Nephron (organoid): ENCODE data around the gene CDYL.

Source experiments
- H3K27ac Mint-ChIP-seq, 3 experiments: 2 replicates each; pipeline ENCODE4 v1.8.0; 2020; ENCODE audit warnings: mixed read lengths in 3 of 3, mild to moderate bottlenecking in 2 of 3, moderate library complexity in 1 of 3
- H3K27me3 Mint-ChIP-seq: 2 replicates; pipeline ENCODE4 v1.8.0; 2021; ENCODE audit warnings: low read depth, mild to moderate bottlenecking, moderate library complexity, mixed read lengths
- H3K36me3 Mint-ChIP-seq: 2 replicates; pipeline ENCODE4 v1.8.0; 2020; ENCODE audit warnings: low read depth, mixed read lengths
- H3K4me1 Mint-ChIP-seq: 2 replicates; pipeline ENCODE4 v1.8.0; 2020; ENCODE audit warnings: mixed read lengths
- H3K4me3 Mint-ChIP-seq, 3 experiments: 2 replicates each; pipeline ENCODE4 v1.8.0; 2020; ENCODE audit warnings: mild to moderate bottlenecking in 3 of 3, mixed read lengths in 3 of 3, moderate library complexity in 2 of 3
- H3K9me3 Mint-ChIP-seq: 2 replicates; pipeline ENCODE4 v1.8.0; 2020; ENCODE audit warnings: mixed read lengths
- TF ChIP-seq, protein P1 (sequence below), 3 experiments: fragments of 200-600 bp; sonication (generic); IDR thresholded peaks; one replicate each; pipeline ENCODE4 v1.5.0; 2021; ENCODE audit warnings: antibody characterized with exemption in 3 of 3; ENCODE audit not compliant: unreplicated experiment in 3 of 3

The CDYL gene

DNA sequence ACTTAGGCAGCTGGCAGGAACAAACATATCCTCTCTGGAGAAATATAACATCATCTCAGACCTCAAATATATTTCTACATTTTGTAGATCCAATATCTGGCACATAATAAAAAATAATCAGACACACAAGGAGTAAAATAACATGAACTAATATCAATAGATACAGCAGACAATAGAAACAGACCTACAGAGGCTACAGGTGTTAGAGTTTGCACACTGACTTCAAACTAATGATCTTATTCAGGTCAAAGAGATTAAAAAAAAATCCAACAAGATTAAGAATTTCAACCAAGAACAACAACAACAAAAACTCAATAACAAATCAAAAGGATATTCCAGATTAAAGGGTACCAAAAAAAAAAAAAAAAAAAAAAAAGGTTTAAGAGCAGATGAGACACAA is 13.9 kb upstream of the CDYL start:
- Mint-ChIP-seq H3K36me3 (no peaks in the 10 kb centered on the region), H3K9me3 (peaks cover 26% of the 10 kb centered on the region), H3K27me3 (peaks cover 5% of the 10 kb centered on the region), H3K4me3 (no peak overlapping the region), H3K27ac (no peak overlapping the region), H3K4me1 (no peaks in the 10 kb centered on the region)
- TF ChIP-seq, protein P1, sequence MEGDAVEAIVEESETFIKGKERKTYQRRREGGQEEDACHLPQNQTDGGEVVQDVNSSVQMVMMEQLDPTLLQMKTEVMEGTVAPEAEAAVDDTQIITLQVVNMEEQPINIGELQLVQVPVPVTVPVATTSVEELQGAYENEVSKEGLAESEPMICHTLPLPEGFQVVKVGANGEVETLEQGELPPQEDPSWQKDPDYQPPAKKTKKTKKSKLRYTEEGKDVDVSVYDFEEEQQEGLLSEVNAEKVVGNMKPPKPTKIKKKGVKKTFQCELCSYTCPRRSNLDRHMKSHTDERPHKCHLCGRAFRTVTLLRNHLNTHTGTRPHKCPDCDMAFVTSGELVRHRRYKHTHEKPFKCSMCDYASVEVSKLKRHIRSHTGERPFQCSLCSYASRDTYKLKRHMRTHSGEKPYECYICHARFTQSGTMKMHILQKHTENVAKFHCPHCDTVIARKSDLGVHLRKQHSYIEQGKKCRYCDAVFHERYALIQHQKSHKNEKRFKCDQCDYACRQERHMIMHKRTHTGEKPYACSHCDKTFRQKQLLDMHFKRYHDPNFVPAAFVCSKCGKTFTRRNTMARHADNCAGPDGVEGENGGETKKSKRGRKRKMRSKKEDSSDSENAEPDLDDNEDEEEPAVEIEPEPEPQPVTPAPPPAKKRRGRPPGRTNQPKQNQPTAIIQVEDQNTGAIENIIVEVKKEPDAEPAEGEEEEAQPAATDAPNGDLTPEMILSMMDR (IDR thresholded peaks at IDR 0.05; ENCODE audit: unreplicated experiment in 3 of 3) = no peak

DNA sequence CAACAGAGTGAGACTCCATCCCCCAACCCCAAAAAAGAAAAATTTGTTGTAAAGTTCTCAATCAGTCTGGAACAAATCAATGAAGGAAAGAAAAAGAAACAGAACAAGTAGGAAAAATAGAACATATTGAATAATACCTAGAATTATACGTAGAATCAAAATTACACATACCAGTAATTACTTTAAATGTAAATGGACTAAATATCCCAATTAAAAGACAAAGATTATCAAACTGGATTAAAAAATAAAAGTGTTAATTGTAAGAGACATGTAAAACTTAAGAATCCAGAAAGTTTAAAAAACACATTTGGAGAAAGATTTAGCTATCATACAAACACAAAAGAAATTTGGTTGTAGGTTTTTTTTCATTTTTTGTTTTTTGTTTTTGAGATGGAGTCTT is 12.3 kb upstream of the CDYL start:
- no peak overlapping the region for H3K4me3 Mint-ChIP-seq
- H3K27ac Mint-ChIP-seq = no peak overlapping the region
- TF ChIP-seq, protein P1 (IDR thresholded peaks at IDR 0.05; ENCODE audit: unreplicated experiment in 3 of 3) = no peak
- H3K4me1 Mint-ChIP-seq = no peaks in the 10 kb centered on the region
- H3K27me3 Mint-ChIP-seq = peaks cover 10% of the 10 kb centered on the region
- H3K9me3 Mint-ChIP-seq = peaks cover 28% of the 10 kb centered on the region
- no peaks in the 10 kb centered on the region for H3K36me3 Mint-ChIP-seq

DNA sequence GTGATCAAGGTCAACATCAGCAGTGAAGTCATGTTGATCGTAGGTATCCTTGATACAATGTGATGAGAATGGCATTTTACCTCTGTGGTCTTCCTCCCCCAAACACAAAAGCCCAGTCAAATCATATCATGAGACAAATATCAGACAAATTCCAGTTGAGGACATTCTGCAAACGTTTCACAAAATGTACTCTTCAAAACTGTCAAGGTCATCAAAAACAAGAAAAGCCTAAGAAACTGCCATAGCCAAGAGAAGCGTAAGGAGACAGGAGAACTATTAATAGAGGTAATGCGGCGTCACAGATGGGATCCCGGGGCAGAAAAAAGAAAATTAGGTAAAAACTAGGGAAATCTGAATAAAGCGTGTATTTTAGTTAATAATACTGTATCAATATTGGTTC is 7.4 kb upstream of the CDYL start:
- peaks cover 27% of the 10 kb centered on the region for H3K27me3 Mint-ChIP-seq
- H3K36me3 Mint-ChIP-seq = no peaks in the 10 kb centered on the region
- no peaks in the 10 kb centered on the region for H3K4me1 Mint-ChIP-seq
- H3K27ac Mint-ChIP-seq = no peak overlapping the region
- H3K9me3 Mint-ChIP-seq = peaks cover 8% of the 10 kb centered on the region
- H3K4me3 Mint-ChIP-seq = no peak overlapping the region
- TF ChIP-seq, protein P1 (IDR thresholded peaks at IDR 0.05; ENCODE audit: unreplicated experiment in 3 of 3) = no peak

DNA sequence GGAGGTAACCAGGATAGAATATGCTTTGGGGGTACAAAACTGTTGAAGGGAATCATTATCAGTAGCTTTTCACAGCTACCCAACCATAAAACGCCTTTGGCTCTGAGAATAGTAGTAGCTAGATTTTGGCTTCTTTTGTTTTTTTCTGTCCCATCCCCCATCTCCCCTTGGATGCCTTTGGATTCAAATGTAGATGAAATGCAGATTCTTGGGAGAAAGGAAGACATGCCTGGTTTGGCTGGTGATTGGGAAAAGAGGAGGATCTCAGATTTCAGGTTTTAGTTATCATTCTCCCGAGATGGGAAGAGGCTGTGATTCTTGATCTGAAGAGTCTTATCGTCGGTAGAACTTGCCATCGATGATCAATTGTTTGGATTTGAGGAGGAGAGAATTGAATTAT is 3.5 kb upstream of the CDYL start:
- Mint-ChIP-seq H3K4me1 (peaks cover 5% of the 10 kb centered on the region), H3K27me3 (peaks cover 41% of the 10 kb centered on the region), H3K4me3 (no peak overlapping the region), H3K9me3 (peaks cover 12% of the 10 kb centered on the region), H3K27ac (no peak overlapping the region), H3K36me3 (peaks cover 3% of the 10 kb centered on the region)
- TF ChIP-seq, protein P1 (IDR thresholded peaks at IDR 0.05; ENCODE audit: unreplicated experiment in 3 of 3) = no peak

DNA sequence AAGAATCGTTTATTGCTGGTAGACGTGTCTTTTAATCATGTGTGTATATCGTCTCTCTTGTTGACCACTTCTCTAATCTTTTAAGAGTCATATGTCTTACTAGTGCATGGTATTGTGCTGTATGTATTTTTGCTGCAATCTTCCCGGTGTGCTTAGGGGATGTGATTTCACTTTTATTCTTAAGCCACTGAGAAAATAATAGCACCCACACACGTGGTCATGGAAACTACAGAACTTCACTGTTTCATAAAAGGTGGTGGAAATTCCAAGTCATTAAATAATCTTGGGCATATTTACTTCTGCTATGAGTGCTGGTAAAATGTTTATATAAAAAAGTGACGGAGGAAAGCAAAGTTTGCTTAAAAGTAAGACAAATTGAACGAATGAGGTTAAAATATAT is 3.0 kb upstream of the CDYL start:
- Mint-ChIP-seq H3K27me3 (peaks cover 36% of the 10 kb centered on the region), H3K36me3 (peaks cover 7% of the 10 kb centered on the region), H3K4me3 (peak overlapping the region in 1 of 3 experiments; percentile 52), H3K4me1 (peaks cover 7% of the 10 kb centered on the region), H3K9me3 (peaks cover 14% of the 10 kb centered on the region), H3K27ac (no peak overlapping the region)
- TF ChIP-seq, protein P1 (IDR thresholded peaks at IDR 0.05; ENCODE audit: unreplicated experiment in 3 of 3) = no peak

DNA sequence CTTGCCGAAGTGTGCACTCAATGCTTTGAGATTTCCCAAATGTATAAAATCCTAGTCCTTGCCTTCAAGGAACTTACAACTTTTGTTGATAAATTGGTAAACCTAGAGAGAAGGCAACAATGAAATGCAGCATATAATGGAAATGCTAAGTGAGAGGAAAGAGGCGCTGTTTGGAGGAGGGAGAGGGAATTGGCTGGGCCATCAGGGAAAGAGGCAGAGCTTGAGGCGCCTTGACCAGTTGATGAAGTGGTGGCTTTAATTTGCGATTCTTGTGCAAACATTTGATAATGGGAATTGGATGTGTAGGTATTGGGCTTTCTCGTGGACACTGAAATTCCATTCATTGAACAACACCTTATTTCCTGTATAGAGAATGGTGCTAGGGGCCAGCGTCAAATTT is 1.9 kb upstream of the CDYL start:
- H3K36me3 Mint-ChIP-seq = peaks cover 12% of the 10 kb centered on the region
- peaks cover 18% of the 10 kb centered on the region for H3K9me3 Mint-ChIP-seq
- TF ChIP-seq, protein P1 (IDR thresholded peaks at IDR 0.05; ENCODE audit: unreplicated experiment in 3 of 3) = no peak
- H3K4me1 Mint-ChIP-seq = peaks cover 7% of the 10 kb centered on the region
- H3K4me3 Mint-ChIP-seq = peak overlapping the region; percentile 84 to 92 (median 85)
- peaks cover 36% of the 10 kb centered on the region for H3K27me3 Mint-ChIP-seq
- peak overlapping the region; percentile 25 to 64 (median 61) for H3K27ac Mint-ChIP-seq
